Activated T-helper 1 cell treated with Interleukin-2 at 50 U/mL for 16 hours (primary cell): ENCODE data around the gene PLXNA3.

Experiments used
- DNase-seq: peaks from one replicate; pipeline ENCODE4 v3.0.0-alpha.2; 2020; ENCODE audit warnings: low read depth

PLXNA3 gene

DNA sequence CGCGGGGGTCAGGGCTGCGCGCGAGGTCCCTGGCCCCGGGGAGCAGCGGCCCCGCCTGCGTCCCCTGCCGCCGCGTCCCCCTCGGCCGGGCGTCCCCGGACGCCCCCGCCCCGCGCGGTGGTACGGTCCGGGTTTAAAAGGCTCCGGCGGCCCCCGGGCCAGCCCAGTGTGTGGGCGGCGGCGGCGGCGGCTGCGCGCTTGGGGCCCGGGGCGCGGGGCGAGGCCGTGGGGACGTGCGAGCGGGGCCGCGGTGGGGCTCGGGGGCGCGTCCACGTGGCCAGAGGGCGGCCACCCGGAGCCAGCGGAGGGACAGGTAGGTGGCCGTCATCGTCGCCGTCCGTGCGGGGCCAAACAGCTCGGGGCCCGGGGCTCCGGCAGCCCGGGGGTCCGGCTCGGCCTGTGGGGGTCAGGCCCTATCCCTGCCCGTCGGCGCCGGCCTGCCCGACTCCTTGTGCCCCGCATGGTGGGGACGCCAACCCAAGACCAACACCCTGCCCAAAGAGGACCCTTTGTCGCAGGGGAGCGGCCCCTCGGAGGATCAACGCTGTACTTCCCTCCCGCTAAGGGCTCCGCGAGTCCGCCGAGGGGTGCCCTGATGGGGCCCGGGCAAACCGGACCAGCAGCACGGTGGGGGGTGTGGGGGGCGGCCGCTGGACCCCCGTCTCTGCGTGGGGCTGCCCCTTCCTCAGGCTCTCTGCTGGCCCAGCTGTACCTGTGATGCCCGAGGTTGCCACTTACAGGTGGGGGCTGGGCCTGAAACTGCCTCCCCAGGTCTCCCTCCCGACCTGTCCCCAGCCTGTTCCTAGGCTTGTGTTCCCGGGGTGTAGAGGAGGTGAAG is at the start of gene PLXNA3:
Gene PLXNA3 (plus strand): TSS at position 166 of the 838 bp plus-strand sequence. CDS start 1,903 bp downstream, outside the sequence.
- DNase-seq = peak; percentile 50

DNA sequence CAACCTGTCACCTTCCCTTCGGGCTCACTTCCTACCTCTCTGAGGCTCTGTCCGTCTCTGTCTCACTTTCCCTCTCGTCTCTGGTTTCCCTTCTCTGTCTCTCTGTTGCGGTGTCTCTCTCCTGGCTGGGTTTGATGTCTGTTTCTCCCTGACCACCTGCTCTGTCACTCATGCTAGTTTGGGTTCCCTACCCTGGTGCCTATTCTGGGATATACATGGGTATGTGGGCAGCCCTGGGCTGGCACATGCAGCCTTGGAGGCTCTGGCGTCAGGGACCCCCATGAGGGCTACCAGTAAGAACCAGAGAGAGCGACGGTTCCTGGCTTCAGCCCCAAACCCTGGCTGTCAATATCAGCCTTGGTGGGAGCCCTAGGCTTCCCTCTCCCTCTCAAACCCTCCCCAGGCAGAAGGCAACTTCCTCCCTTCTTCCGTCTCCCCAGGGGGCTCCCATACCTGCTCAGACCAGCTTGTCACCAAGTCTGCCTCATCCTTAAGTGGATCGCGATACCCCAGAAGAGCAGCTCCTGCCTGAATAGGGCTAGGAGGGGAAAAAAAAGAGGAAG is 49.3 kb upstream of the PLXNA3 start:
- no peak for DNase-seq

DNA sequence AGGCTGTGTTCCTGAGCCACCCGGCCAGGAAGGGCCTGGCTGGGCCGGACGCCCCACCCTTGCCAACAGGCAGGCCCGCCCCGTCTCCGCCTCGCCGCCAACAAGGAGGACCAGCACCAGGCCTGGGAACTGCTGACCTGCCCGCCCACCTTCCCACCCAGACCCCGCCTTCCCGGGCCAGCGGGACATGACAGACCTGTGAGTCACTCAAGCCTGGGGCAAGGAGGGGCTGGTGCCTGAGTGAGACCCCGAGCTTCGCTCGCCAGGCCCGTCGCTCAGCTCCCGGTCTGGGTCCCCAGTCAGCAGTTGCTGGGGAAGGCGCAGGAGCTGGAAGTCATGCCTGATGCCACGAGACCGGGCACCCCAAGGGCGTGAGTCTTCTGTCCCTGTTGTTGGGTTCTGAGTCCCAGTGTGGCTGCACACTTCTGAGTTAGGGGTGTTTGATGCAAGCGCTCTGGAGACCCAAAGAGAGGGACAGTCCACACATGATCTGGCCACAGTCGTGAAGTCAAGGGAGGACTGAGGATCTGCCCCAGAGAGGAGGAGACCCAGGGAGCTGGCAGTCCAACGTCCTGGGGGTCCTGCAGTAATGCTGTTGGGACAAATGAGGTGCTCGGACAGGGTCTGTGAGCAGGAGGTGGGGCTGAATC is 48.7 kb upstream of the PLXNA3 start, which contains the start of gene DNASE1L1:
Gene DNASE1L1 (minus strand): TSS at position 33 of the 650 bp plus-strand sequence. CDS start 3,686 bp downstream, outside the sequence.
- no peak for DNase-seq

DNA sequence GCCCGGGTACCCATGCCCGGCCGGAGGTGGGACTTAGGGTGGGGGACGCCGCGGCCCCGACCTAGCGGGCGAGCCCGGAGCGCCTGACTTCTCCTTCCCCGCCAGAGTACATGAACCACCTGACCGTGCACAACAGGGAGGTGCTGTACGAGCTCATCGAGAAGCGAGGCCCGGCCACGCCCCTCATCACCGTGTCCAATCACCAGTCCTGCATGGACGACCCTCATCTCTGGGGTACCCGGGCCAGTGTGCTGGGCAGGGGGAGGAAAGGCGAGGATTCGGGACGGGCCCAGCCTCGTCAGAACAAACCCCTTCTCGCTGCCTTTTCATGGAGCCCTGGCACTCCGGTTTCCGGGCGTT is 46.1 kb upstream of the PLXNA3 start:
- no peak for DNase-seq

DNA sequence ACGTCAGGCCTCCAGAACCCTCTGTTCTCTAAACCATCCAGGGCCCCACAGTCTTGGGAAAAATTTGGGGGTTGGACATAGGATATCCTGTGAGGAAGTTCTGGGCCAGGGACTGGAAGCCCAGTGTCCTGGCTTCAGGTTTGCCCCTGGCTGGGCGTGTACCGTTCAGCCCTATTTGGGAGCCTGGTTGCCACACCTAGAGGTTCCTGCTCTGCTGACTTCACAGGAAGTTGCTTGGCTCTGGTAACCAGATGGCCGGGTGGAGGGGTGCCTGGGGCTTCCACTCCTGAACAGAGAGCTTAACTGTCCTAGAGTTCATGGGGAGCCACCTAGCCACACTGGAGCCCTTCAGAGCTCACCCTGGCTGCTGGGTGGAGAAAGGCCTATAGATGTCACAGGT is 45.6 kb upstream of the PLXNA3 start:
- DNase-seq = no peak

DNA sequence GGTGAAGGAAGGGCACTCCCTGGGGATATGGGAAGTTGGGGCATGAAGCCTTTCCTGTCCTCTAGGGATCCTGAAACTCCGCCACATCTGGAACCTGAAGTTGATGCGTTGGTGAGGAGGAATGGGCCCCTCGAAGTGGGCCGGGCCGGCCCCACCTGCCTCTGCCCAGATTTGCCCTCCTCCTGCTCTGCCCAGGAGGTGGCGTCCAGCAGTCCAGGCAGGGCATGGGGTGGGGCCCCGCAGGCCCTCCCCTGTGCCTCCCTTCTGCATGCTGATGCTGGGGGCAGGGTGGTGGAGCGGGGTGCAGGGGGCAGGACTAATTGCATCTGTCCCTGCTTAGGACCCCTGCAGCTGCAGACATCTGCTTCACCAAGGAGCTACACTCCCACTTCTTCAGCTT is 44.9 kb upstream of the PLXNA3 start:
- no peak for DNase-seq

DNA sequence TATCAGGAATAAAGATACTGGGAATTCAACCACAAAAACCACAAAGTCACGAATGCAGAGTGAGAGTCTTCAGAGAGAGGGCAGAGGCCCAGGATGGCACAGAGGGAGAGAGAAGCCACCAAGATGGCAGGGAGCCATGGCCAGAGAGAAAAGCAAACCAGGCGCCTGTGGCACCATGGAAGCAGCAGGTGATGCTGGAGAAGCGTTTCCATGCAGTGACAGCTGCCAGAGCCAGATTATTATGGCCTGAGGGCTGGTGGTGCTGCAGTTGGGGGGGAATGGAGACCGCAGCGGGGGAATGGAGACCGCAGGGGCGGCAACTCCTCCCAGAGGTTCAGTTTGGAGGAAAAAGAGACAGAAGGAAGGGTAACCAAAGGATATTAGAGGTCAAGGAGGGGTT is 40.9 kb upstream of the PLXNA3 start:
- no peak for DNase-seq

DNA sequence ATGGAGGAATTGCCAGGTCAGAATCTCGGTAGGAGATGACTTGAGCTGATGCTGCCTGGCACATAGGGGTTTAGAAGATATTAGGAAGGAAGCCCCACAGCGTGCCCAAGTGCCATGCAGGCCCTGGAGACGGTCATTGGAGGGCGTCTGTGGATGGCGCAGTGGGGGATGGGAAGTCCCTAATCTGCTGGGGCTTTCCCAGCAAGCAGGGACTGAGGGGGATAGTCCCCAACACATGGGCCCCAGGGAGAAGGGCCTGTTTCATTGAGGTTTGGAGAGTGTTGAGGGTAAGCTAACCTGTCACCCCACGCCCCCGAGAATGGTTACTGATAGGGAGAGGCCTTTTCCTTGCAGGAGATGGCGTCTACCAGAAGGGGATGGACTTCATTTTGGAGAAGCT is 38.9 kb upstream of the PLXNA3 start:
- no peak for DNase-seq

DNA sequence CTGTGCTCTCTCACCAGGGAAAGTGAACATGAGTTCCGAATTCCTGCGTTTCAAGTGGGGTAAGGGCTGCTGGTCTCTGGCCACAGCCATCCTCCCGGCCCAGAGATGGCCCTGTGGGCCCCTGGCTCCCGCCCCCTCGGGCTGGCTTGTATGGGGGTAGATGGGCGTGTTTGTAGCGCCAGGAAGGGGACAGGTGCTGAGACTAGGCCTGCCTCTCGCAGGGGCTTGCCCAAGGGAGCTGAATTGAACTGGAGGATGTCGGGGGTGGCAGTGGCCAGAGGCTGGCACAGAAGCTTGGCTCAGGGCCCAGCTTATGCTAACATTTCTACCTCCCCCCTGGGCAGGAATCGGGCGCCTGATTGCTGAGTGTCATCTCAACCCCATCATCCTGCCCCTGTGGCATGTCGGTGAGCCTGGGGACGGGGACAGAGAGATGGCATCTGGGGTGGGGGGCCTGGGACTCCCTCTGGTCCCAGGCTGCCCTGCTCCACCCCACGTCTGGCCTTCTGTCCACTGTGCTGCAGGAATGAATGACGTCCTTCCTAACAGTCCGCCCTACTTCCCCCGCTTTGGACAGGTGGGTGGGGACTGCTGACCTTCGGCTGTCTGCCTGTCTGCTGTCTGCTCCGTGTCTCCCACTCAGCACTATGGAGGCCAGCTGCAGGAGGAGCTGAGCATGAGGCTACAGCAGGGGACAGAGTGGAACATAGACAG is 38.2 kb upstream of the PLXNA3 start:
- no peak for DNase-seq

DNA sequence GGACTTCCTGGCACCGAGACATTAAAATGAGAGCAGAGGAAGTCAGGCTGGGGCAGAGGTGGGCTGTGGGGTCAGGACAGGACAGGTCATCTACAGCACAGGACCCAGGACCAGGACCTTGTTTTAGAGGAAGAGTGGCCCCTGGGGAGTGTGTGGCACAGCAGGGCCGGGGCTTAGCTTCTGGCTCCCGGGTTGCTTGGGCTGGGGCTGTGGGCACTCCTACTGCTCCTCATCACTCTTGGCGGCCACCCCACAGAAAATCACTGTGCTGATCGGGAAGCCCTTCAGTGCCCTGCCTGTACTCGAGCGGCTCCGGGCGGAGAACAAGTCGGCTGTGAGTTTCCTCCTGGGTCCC is 37.7 kb upstream of the PLXNA3 start:
- no peak for DNase-seq

DNA sequence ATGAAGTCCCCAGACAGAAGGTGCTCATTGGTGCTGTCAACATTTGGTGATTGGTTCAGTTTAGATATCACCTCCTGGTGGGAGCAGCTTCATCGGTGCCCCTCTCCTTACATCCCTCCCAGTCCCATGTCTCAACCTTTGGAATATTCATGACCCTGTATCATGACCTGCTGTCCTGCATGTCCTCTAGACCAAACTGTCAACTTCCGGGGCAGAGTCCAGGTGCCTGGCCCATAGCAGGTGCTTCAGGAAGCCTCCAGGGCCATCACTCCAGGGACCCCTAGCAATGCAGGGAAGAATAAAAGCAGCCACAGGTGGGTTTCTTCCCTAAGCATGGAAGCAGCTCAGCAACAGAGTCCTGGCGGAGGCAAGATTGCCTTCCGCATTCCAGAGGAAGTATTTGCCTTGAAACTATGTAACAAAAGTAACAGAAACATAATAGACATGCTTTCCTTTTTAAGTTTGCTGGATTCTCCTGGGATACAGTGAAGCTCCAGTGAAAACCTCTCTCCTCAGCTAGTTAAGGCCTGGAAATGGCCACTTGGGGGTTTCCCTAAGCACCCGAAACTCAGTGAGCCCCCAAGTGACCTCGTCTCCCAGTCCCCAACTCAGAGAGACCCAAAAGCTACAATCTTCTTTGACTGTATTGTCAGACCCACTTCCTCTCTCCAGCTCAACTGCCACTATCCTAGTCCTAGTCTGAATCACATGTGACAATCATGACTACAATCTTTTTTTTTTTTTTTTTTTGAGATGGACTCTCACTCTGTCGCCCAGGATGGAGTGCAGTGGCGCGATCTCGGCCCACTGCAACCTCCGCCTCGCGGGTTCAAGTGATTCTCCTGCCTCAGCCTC is 30.9 kb upstream of the PLXNA3 start:
- no peak for DNase-seq

DNA sequence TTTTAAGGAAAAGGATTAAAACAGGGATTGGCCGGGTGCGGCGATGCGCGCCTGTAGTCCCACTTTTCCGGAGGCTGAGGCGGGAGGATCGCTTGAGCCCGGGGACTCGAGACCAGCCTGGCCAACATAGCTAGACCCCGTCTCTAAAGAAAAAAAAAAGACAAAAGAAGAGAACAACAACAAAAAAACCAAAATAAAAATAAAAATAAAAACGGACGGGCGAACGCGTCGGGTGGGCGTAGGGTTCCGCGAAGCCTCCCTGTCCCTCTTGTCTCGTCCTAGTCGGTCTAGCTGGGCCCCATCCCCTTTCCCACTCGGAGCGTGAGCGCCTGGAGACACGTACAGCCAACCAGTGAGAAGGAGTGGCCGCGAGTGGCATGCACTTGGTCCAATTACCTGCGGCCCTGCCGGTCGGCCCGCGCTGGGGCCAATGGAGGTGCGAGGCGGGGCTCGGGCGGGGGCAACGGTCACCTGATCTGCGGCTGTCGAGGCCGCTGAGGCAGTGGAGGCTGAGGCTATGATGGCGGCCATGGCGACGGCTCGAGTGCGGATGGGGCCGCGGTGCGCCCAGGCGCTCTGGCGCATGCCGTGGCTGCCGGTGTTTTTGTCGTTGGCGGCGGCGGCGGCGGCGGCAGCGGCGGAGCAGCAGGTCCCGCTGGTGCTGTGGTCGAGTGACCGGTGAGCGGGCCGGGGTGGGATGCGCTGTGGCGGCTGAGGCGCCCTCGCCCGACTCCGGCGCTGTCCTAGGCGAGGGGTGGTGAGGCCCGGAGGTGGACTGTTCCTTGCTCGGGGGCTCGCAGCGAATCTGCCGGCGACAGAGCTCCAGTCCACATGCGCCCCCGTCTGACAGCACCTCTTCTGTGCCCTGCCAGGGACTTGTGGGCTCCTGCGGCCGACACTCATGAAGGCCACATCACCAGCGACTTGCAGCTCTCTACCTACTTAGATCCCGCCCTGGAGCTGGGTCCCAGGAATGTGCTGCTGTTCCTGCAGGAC is 29.6 kb upstream of the PLXNA3 start, which contains the start of gene ATP6AP1:
Gene ATP6AP1 (plus strand): TSS at position 502 of the 996 bp plus-strand sequence. CDS start 16 bp downstream, at position 518.
- DNase-seq = peak; percentile 81

DNA sequence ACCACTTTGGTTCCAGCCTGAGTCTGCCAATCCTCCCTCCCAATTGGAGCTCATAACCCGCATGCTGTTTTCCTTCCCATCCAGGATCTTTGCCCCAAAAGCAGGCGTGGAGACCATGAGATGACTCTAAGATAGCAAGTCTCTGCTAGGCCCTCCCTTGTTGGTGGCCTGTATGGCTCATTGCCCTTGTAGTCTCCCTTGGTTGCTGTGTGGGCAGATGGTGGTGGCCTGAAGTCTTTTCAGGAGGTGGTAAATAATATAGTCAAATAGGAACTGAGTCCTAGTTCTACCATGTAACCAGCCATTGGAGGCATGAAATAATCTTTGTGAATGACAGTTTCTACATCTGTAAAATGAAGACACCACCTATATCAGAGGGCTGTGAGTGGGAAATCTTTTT is 28.4 kb upstream of the PLXNA3 start:
- no peak for DNase-seq

DNA sequence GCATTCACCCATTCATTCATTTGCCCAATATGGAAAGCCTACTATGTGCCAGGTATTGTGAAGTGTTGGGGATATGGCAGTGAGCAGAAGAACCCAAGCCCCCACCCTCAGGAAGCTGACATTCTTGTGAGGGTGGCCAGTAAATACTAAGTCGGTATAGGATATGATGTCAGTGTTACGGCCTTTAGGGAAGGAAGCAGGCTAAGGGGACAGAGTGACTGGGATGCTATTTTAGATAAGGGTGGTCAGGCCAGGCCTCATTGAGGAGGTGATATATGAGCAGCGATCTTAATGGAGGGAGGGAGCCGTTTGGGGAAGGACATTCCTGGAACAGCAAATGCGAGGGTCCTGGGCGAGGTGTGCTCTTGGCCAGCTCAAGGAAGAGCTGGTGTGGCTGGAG is 27.6 kb upstream of the PLXNA3 start:
- no peak for DNase-seq

DNA sequence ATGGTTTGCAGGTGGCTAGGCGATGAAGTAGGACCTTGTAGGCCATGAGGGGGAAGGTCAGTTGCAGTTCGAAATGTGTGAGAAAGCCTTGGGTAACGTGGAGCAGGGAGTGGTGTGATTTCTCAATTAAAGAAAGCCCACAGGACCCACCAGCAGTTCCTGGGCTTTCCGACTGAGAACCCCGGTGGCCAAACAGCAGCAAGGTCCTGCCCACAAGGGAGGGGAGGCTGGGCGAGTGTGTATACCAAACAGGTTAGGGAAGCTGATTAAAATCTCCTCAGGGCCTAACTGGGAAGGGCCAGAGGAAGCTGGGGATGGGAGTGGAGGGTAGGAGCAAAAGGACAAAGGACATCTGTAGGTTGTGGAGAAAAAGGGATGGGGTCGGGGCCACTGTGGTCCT is 27.2 kb upstream of the PLXNA3 start:
- DNase-seq = no peak

DNA sequence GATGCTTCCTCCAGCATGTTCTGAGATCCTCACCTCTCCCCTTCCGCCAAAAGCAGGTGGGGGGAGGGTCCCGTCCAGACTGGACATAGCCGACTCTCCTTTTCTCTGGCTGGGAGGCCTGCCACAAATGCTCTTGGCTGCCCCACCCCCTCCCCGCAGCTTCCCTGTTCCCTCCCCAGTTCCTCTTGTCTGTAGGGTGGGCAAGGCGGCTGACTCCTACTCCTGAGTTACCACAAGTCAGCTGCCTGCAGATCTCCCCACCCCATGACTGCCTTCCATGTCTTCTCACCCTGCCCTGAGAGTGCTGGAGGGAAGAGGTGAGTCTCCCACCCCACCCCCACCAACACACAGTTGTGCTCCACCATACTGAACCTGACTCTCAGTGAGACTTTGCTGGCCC is 26.7 kb upstream of the PLXNA3 start:
- DNase-seq = no peak

DNA sequence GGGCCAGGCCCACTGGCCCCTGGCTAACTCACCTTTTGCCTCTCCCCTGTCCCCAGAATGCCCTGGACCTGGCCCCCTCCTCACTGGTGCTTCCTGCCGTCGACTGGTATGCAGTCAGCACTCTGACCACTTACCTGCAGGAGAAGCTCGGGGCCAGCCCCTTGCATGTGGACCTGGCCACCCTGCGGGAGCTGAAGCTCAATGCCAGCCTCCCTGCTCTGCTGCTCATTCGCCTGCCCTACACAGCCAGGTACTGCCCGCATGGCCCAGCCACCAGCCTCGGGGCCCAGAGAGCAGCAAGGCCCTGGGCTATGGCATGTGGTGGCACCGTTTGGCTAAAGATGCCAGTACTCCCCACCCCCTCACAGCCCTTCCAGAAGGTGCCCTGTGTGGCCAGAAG is 25.9 kb upstream of the PLXNA3 start:
- DNase-seq = no peak

DNA sequence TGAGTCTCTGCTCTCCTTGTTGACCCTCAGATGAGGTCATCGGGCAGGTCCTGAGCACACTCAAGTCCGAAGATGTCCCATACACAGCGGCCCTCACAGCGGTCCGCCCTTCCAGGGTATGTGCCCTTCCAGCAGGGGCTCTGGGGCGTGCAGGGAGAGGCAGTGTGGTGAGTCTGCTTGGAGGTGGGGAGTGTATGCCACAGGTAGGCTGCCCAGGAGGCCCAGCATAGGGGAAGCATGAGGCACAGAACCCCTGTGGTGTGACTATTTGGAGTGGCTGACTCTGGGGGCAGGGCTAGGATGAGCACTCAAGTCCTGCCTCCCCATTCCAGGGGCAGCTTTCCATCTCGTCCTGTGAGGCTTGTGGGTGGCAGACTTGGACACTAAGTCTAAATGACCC is 24.5 kb upstream of the PLXNA3 start:
- DNase-seq = no peak

DNA sequence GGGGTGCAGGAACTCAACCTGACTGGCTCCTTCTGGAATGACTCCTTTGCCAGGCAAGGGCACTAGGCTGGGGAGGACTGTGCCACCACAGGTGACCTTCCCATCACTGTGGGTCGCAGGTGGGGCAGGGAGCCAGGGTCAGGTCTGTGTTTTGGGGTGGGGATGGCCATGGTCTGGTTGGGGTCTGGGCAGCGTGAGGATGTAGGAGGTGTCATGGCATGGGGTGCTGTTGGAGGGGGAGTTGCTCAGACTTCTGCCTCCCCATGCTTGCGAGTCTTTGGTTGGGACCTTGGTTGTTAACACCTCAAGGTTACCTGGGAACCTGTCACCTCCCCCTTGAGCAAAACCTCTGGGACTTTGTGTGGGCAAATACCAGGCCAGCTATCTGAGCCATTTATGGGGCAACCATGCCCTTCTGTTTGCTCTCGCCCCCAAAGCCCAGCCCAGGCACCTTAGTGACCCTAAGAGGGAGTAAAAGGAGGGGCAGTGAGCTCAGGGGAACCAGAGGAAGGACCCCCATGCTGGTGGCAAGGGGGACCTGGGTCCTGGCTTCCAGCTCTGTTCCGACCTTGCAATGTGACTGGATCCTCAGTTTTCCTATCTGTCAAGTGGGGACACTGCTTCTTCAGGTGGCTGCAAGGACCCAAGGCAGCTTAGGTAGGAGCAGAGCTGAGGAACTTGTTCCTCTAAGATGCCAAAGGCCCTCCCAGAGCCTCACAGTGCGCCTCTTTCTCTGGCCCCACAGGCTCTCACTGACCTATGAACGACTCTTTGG is 23.5 kb upstream of the PLXNA3 start:
- no peak for DNase-seq
